Measurements from ENCODE around the gene BUB1B. TPM values are rescaled to one million over a fixed set of nuclear protein-coding genes. Genes with fewer than 3 reads are reported as not detected.

BUB1B gene
- total and polyA plus RNA-seq, 3 experiments from 2014 or later = 0.26 to 50.3 (median 44.4) TPM

- POLR2A ChIA-PET = no interaction called here
- Histone ChIP-seq H3K27me3 (ENCODE audit: insufficient read depth, low read length, poor library complexity, severe bottlenecking) (no peaks in the 10 kb centered on the region), H3K4me1 (ENCODE audit: insufficient read depth, low read length) (peaks cover 22% of the 10 kb centered on the region), H3K27ac (ENCODE audit: low read depth, low read length) (no peak overlapping the region), H3K9me3 (ENCODE audit: low read length) (no peaks in the 10 kb centered on the region), H3K4me3 (ENCODE audit: low read length) (no peak overlapping the region), H3K36me3 (ENCODE audit: insufficient read depth, low read length) (no peaks in the 10 kb centered on the region)
- H3K4me3 Mint-ChIP-seq = peak overlapping the region in 6 of 7 donors; percentile 23 to 52 (median 34)
- peaks cover 28 to 67% (median 44%) of the 10 kb centered on the region in 3 donors for H3K4me1 Mint-ChIP-seq
- H3K27ac Mint-ChIP-seq = peak overlapping the region; percentile 6 to 88 (median 68)
- H3K9me3 Mint-ChIP-seq = no peaks in the 10 kb centered on the region
- DNase-seq = no peak
- no peaks in the 10 kb centered on the region for H3K27me3 Mint-ChIP-seq
- H3K36me3 Mint-ChIP-seq = no peaks in the 10 kb centered on the region
- CTCF ChIA-PET = no interaction called here
These were observed 21.6 kb downstream of the BUB1B start for GRCh38 chr15:40182358-40183029.

DNA sequence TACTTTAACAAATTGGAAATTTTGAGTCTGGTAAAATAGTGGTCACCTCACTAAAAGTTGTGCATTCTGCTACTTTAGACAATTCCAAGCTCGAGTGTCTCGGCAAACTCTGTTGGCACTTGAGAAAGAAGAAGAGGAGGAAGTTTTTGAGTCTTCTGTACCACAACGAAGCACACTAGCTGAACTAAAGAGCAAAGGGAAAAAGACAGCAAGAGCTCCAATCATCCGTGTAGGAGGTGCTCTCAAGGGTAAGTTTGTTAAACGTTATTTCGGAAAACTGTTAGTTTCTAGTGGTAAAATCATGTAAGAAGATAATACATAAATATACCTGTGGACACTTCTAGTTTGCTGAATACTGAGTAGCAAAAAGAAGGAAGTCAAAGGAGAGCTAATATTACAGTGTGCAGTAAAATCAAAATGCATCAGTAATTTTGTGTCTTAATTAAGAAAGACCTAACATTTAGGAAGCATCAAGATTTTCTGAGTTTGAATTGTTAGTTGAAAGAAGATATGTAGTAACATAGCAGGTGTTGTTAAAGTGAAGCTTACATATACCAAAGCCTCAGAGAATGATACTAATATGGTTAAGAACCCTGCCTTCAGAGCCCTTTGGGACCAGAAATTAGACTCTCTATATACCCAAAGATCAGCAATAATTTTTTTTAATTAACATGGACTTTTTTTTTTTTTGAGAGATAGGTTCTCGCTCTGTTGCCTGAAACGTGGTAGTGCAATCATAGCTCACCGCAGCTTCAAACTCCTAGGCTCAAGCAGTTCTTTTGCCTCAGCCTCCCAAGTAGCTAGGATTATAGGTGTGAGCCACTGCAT, 23.0 kb downstream of the BUB1B start:
- H3K4me3 Mint-ChIP-seq = peak overlapping the region in 5 of 7 donors; percentile 0 to 52 (median 27)
- no peaks in the 10 kb centered on the region for H3K27me3 ChIP-seq (ENCODE audit: insufficient read depth, low read length, poor library complexity, severe bottlenecking)
- CTCF ChIA-PET = interaction anchor here (1.1 to 1.3 kb wide), 3 partner anchors 33 to 95 kb away, joined by 3 to 6 read pairs (median 4); no protein-coding TSS in a partner anchor
- DNase-seq = no peak
- peaks cover 22% of the 10 kb centered on the region for H3K4me1 ChIP-seq (ENCODE audit: insufficient read depth, low read length)
- H3K27me3 Mint-ChIP-seq = no peaks in the 10 kb centered on the region
- H3K9me3 Mint-ChIP-seq = no peaks in the 10 kb centered on the region
- H3K9me3 ChIP-seq (ENCODE audit: low read length) = no peaks in the 10 kb centered on the region
- H3K36me3 Mint-ChIP-seq = no peaks in the 10 kb centered on the region
- H3K4me3 ChIP-seq (ENCODE audit: low read length) = no peak overlapping the region
- H3K4me1 Mint-ChIP-seq = peaks cover 25 to 56% (median 40%) of the 10 kb centered on the region in 3 donors
- no peaks in the 10 kb centered on the region for H3K36me3 ChIP-seq (ENCODE audit: insufficient read depth, low read length)
- no peak overlapping the region for H3K27ac ChIP-seq (ENCODE audit: low read depth, low read length)
- POLR2A ChIA-PET = interaction anchor here (0.6 to 0.7 kb wide), 2 partner anchors 10 to 386 kb away, joined by 3 read pairs; no protein-coding TSS in a partner anchor
- peak overlapping the region; percentile 12 to 88 (median 68) for H3K27ac Mint-ChIP-seq

DNA sequence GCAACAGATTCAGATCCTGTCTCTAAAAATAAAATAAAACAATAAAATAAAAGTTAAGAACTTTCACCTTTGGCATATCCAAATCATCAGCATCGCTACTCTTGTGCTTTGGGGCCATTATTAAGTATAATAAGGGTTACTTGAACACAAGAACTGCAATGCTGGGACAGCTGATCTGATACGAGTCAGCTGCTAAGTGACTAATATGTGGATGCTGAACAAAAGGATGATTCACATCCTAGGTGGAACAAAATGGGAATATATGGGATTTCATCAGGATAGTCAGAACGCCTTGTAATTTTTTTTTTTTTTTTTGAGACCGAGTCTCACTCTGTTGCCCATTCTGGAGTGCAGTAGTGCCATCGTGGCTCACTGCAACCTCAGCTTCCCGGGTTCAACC, 29.7 kb downstream of the BUB1B start:
- H3K27ac Mint-ChIP-seq = no peak overlapping the region
- Histone ChIP-seq H3K9me3 (ENCODE audit: low read length) (no peaks in the 10 kb centered on the region), H3K27ac (ENCODE audit: low read depth, low read length) (no peak overlapping the region), H3K4me1 (ENCODE audit: insufficient read depth, low read length) (no peaks in the 10 kb centered on the region), H3K27me3 (ENCODE audit: insufficient read depth, low read length, poor library complexity, severe bottlenecking) (no peaks in the 10 kb centered on the region), H3K36me3 (ENCODE audit: insufficient read depth, low read length) (no peaks in the 10 kb centered on the region), H3K4me3 (ENCODE audit: low read length) (no peak overlapping the region)
- no peaks in the 10 kb centered on the region for H3K36me3 Mint-ChIP-seq
- ChIA-PET POLR2A (no interaction called here), CTCF (no interaction called here)
- no peaks in the 10 kb centered on the region for H3K9me3 Mint-ChIP-seq
- no peaks in the 10 kb centered on the region for H3K27me3 Mint-ChIP-seq
- H3K4me1 Mint-ChIP-seq = peaks cover 0 to 12% (median 0%) of the 10 kb centered on the region in 3 donors
- DNase-seq = no peak
- H3K4me3 Mint-ChIP-seq = no peak overlapping the region

DNA sequence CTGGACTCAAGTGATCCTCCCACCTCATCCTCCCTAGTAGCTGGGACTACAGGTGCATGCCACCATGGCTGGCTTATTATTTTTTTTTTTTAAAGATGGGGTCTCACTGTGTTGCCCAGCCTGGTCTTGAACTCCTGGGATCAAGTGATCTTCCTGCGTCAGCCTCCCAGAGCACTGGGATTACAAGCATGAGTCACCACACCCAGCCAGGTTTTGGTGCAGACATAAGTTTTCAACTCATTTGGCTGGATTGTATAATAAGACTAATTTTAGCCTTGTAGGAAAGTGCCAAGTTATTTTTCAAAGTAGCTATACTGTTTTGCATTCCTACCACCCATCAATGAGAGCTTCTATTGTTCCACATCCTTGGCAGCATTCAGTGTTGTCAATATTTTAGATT, 32.1 kb downstream of the BUB1B start:
- H3K4me1 Mint-ChIP-seq = peaks cover 15 to 30% (median 17%) of the 10 kb centered on the region in 3 donors
- ChIA-PET POLR2A (no interaction called here), CTCF (no interaction called here)
- H3K36me3 Mint-ChIP-seq = peaks cover 0 to 1% (median 0%) of the 10 kb centered on the region in 3 donors
- H3K4me1 ChIP-seq (ENCODE audit: insufficient read depth, low read length) = peaks cover 12% of the 10 kb centered on the region
- no peaks in the 10 kb centered on the region for H3K27me3 ChIP-seq (ENCODE audit: insufficient read depth, low read length, poor library complexity, severe bottlenecking)
- no peaks in the 10 kb centered on the region for H3K27me3 Mint-ChIP-seq
- H3K4me3 ChIP-seq (ENCODE audit: low read length) = no peak overlapping the region
- H3K27ac ChIP-seq (ENCODE audit: low read depth, low read length) = no peak overlapping the region
- no peaks in the 10 kb centered on the region for H3K9me3 ChIP-seq (ENCODE audit: low read length)
- no peak overlapping the region for H3K4me3 Mint-ChIP-seq
- no peak overlapping the region for H3K27ac Mint-ChIP-seq
- H3K36me3 ChIP-seq (ENCODE audit: insufficient read depth, low read length) = no peaks in the 10 kb centered on the region
- no peaks in the 10 kb centered on the region for H3K9me3 Mint-ChIP-seq
- DNase-seq = no peak

- Mint-ChIP-seq H3K27me3 (no peaks in the 10 kb centered on the region), H3K4me1 (peaks cover 24 to 45% (median 31%) of the 10 kb centered on the region in 3 donors), H3K27ac (peak overlapping the region in 6 of 8 donors; percentile 26 to 89 (median 50)), H3K4me3 (peak overlapping the region in 6 of 7 donors; percentile 45 to 78 (median 55)), H3K9me3 (no peaks in the 10 kb centered on the region), H3K36me3 (peaks cover 0 to 1% (median 0%) of the 10 kb centered on the region in 3 donors)
- Histone ChIP-seq H3K4me3 (ENCODE audit: low read length) (no peak overlapping the region), H3K27me3 (ENCODE audit: insufficient read depth, low read length, poor library complexity, severe bottlenecking) (no peaks in the 10 kb centered on the region), H3K4me1 (ENCODE audit: insufficient read depth, low read length) (peaks cover 13% of the 10 kb centered on the region), H3K36me3 (ENCODE audit: insufficient read depth, low read length) (no peaks in the 10 kb centered on the region), H3K9me3 (ENCODE audit: low read length) (no peaks in the 10 kb centered on the region), H3K27ac (ENCODE audit: low read depth, low read length) (no peak overlapping the region)
- ChIA-PET POLR2A (no interaction called here), CTCF (interaction anchor here (1.1 to 2.9 kb wide), 5 partner anchors 20 to 365 kb away, joined by 3 to 10 read pairs (median 3); partner anchors contain the start of gene BMF)
- DNase-seq = peak in 2 of 5 donors; percentile 5 to 18
These were observed 36.6 kb downstream of the BUB1B start for GRCh38 chr15:40197434-40197833.

DNA sequence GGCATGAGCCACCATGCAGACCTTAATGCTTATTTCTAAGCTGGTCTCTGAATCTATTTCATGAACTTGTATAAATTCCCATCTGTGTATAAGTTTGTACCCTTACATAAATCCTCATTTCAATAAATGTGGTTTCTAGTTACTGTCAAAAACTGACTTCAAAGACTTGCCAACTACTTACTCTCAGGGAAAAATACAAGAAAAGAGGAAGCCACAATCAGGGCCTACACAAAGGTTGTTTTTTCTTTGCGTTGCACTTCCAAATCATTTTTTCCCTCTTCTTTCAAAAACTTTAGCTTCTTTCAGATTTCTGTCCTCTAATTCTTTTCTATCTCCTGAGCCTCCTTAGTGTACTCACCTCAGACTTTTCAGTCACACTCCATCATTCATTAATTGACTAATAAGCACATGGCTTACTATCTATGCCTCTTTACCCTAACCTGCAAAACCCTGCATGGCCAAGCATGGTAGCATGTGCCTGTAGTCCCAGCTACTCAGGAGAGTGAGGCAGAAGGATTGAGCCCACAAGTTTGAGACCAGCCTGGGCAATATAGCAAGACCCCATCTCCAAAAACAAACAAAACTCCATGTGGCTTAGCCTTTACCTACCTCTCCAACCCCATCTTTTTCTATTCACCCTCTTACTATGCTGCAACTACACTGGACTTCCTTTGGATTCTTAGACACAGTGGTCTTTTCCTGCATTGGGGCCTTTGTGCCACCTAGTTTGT, 37.7 kb downstream of the BUB1B start:
- Mint-ChIP-seq H3K27me3 (no peaks in the 10 kb centered on the region), H3K4me1 (peaks cover 24 to 45% (median 31%) of the 10 kb centered on the region in 3 donors), H3K9me3 (no peaks in the 10 kb centered on the region), H3K27ac (peak overlapping the region in 3 of 8 donors; percentile 8 to 29 (median 23)), H3K4me3 (peak overlapping the region in 1 of 7 donors; percentile 38), H3K36me3 (peaks cover 0 to 1% (median 0%) of the 10 kb centered on the region in 3 donors)
- ChIA-PET CTCF (interaction anchor here (1.1 to 2.9 kb wide), 6 partner anchors 12 to 366 kb away, joined by 3 to 10 read pairs (median 4); no protein-coding TSS in a partner anchor), POLR2A (interaction anchor here (0.7 kb wide), 1 partner anchor 118 kb away, joined by 5 read pairs; no protein-coding TSS in a partner anchor)
- no peaks in the 10 kb centered on the region for H3K27me3 ChIP-seq (ENCODE audit: insufficient read depth, low read length, poor library complexity, severe bottlenecking)
- no peaks in the 10 kb centered on the region for H3K36me3 ChIP-seq (ENCODE audit: insufficient read depth, low read length)
- no peak for DNase-seq
- H3K4me3 ChIP-seq (ENCODE audit: low read length) = no peak overlapping the region
- no peak overlapping the region for H3K27ac ChIP-seq (ENCODE audit: low read depth, low read length)
- no peaks in the 10 kb centered on the region for H3K9me3 ChIP-seq (ENCODE audit: low read length)
- peaks cover 13% of the 10 kb centered on the region for H3K4me1 ChIP-seq (ENCODE audit: insufficient read depth, low read length)

GRCh38 chr15:40204100-40204499, 43.2 kb downstream of the BUB1B start:
- Mint-ChIP-seq H3K9me3 (no peaks in the 10 kb centered on the region), H3K27ac (no peak overlapping the region), H3K36me3 (peaks cover 0 to 2% (median 0%) of the 10 kb centered on the region in 3 donors), H3K4me1 (peaks cover under 1 to 3% (median 2%) of the 10 kb centered on the region in 3 donors), H3K4me3 (no peak overlapping the region), H3K27me3 (no peaks in the 10 kb centered on the region)
- H3K4me3 ChIP-seq (ENCODE audit: low read length) = no peak overlapping the region
- no peaks in the 10 kb centered on the region for H3K9me3 ChIP-seq (ENCODE audit: low read length)
- CTCF ChIA-PET = interaction anchor here (1.3 kb wide), 1 partner anchor 13 kb away, joined by 4 read pairs; no protein-coding TSS in a partner anchor
- H3K27ac ChIP-seq (ENCODE audit: low read depth, low read length) = no peak overlapping the region
- no peaks in the 10 kb centered on the region for H3K27me3 ChIP-seq (ENCODE audit: insufficient read depth, low read length, poor library complexity, severe bottlenecking)
- no peaks in the 10 kb centered on the region for H3K36me3 ChIP-seq (ENCODE audit: insufficient read depth, low read length)
- no peak for DNase-seq
- POLR2A ChIA-PET = no interaction called here
- H3K4me1 ChIP-seq (ENCODE audit: insufficient read depth, low read length) = no peaks in the 10 kb centered on the region

All from CD8-positive, alpha-beta memory T cell (primary cell).